OCI-LY7 (cell line): Measurements from ENCODE around the gene FCHO2. TPM values are rescaled to one million over a fixed set of nuclear protein-coding genes. Genes with fewer than 3 reads are reported as not detected.

ENCODE experiments used
- BruUV-seq: library from RNA; stranded (reverse); fragments of 400-500 nt; replicated peaks from 2 replicates; lab custom pipeline; 2021; lab: Mats Ljungman, UMichigan
- CTCF ChIA-PET: fragments of 300-600 bp; sonication (Branson Sonifier 250); formaldehyde crosslinking; loops from one replicate; lab custom pipeline; 2022; ENCODE audit warnings: antibody characterized with exemption; ENCODE audit not compliant: unreplicated experiment; lab: Charles Lee
- POLR2A ChIA-PET: fragments of 300-600 bp; sonication (Branson Sonifier 250); formaldehyde crosslinking; loops from one replicate; lab custom pipeline; 2022; ENCODE audit warnings: antibody characterized with exemption; lab: Charles Lee
- DNase-seq: peaks from one replicate; pipeline ENCODE4 v3.0.0-alpha.2; 2015; ENCODE audit warnings: low spot score
- H2AFZ ChIP-seq: fragments of 200-600 bp; sonication (generic), shearing (Covaris generic); 2 replicates; pipeline ENCODE4 v1.6.1; 2014; ENCODE audit warnings: mild to moderate bottlenecking, antibody characterized with exemption, low read length, moderate library complexity
- H3K27ac ChIP-seq: fragments of 200-600 bp; sonication (generic); 2 replicates; pipeline ENCODE4 v1.5.1; 2014; ENCODE audit warnings: mixed run types, low read depth, mild to moderate bottlenecking, moderate library complexity, low read length, inconsistent platforms; ENCODE audit not compliant: poor library complexity, severe bottlenecking
- H3K36me3 ChIP-seq: fragments of 200-600 bp; sonication (generic); 2 replicates; pipeline ENCODE4 v1.6.1; 2014; ENCODE audit warnings: mild to moderate bottlenecking, antibody characterized with exemption, low read length, moderate library complexity, mixed read lengths; ENCODE audit not compliant: insufficient read depth
- H3K4me1 ChIP-seq: fragments of 200-600 bp; sonication (generic); 2 replicates; pipeline ENCODE4 v1.5.1; 2014; ENCODE audit warnings: mild to moderate bottlenecking, low read length; ENCODE audit not compliant: insufficient read depth, poor library complexity, severe bottlenecking
- H3K4me2 ChIP-seq: fragments of 200-600 bp; sonication (generic); 2 replicates; pipeline ENCODE4 v1.6.1; 2014; ENCODE audit warnings: mild to moderate bottlenecking, low read length
- H3K4me3 ChIP-seq: fragments of 200-600 bp; sonication (generic); 2 replicates; pipeline ENCODE4 v1.5.1; 2014; ENCODE audit warnings: mild to moderate bottlenecking, low read depth, low read length; ENCODE audit not compliant: poor library complexity, severe bottlenecking
- H3K79me2 ChIP-seq: fragments of 200-600 bp; sonication (generic); 2 replicates; pipeline ENCODE4 v1.6.1; 2016; ENCODE audit warnings: low read depth, mild to moderate bottlenecking, low read length, moderate library complexity, mixed read lengths; ENCODE audit not compliant: insufficient read depth
- H3K9me2 ChIP-seq: fragments of 200-600 bp; sonication (generic); 2 replicates; pipeline ENCODE4 v1.6.1; 2016; ENCODE audit warnings: mild to moderate bottlenecking, low read length, mixed read lengths; ENCODE audit not compliant: insufficient read depth
- H3K9me3 ChIP-seq: fragments of 200-600 bp; sonication (generic); 2 replicates; pipeline ENCODE4 v1.6.1; 2014; ENCODE audit warnings: mild to moderate bottlenecking, mixed run types, low read length, mixed read lengths
- H4K20me1 ChIP-seq: fragments of 200-600 bp; sonication (generic); 2 replicates; pipeline ENCODE4 v1.6.1; 2014; ENCODE audit warnings: mild to moderate bottlenecking, antibody characterized with exemption, low read length, moderate library complexity, mixed read lengths; ENCODE audit not compliant: insufficient read depth
- CTCF ChIP-seq: fragments of 200-600 bp; sonication (generic); conservative IDR thresholded peaks from 2 replicates; pipeline ENCODE4 v1.5.1; 2014; ENCODE audit warnings: mild to moderate bottlenecking, antibody characterized with exemption, low read length, moderate library complexity, mixed read lengths
- EZH2phosphoT487 ChIP-seq: fragments of 200-600 bp; sonication (generic); IDR thresholded peaks from 2 replicates; pipeline ENCODE4 v1.6.1; 2018; ENCODE audit warnings: low read depth, borderline replicate concordance, mild to moderate bottlenecking, mixed run types, antibody characterized with exemption, low read length, moderate library complexity, mixed read lengths
- intact Hi-C: fragments of 100-400 bp; cut with micrococcal nuclease; formaldehyde crosslinking; loops from one replicate; pipeline ENCODE4 v1.10.0; 2022; ENCODE audit not compliant: unreplicated experiment
- total RNA-seq, 2 experiments: library from RNA; depleted of rRNA in 1 of 2; stranded (reverse); fragments of >200 nt in 1 of 2; shearing (Covaris generic) in 1 of 2; gene quantifications; 2 replicates each; pipeline ENCODE4 v1.2.3, GENCODE V29; 2014 to 2022

FCHO2 gene
- total RNA-seq, 2 experiments from 2014 or later = 7.2 to 7.8 TPM

DNA sequence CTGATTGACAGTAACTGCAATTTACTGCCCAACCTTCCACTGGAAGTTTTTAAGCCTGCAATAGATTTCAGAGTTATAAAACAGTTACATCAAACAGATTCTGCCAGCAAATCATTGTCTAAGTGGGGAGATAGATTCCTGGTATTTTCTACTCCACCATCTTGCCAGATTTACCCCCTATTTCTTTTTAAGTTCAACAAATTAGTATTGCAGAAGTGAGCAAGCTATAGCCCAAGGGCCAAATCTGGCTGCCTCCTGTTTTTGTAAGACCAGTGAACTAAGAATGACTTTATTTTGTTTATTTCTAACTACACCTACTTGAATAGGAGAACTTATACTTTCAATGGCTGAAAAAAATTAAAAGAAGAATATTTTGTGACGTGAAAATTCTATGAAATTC is 155.7 kb downstream of the FCHO2 start:
- H3K79me2 ChIP-seq = no peaks in the 10 kb centered on the region
- H3K9me3 ChIP-seq = 0 out of 2 replicates have a peak, but pooled peaks cover 5% of the 10 kb centered on the region
- H3K27ac ChIP-seq = no peak overlapping the region
- ChIA-PET POLR2A (interaction anchor here (0.6 to 1.1 kb wide), 4 partner anchors 10 to 606 kb away, joined by 3 to 4 read pairs (median 3); no protein-coding TSS in a partner anchor), CTCF (no interaction called here)
- no peak overlapping the region for H3K4me3 ChIP-seq
- no peaks in the 10 kb centered on the region for H3K9me2 ChIP-seq
- no peak overlapping the region for H2AFZ ChIP-seq
- BruUV-seq = no TSS peak
- no peak for DNase-seq
- no peaks in the 10 kb centered on the region for H3K4me1 ChIP-seq
- intact Hi-C loops = no loop called here
- no peaks in the 10 kb centered on the region for H3K36me3 ChIP-seq
- H3K4me2 ChIP-seq = no peak overlapping the region
- no peaks in the 10 kb centered on the region for H4K20me1 ChIP-seq
- TF ChIP-seq CTCF (no peak), EZH2phosphoT487 (no peak)

- no peak for DNase-seq
- no peak overlapping the region for H2AFZ ChIP-seq
- intact Hi-C loops = no loop called here
- no peak overlapping the region for H3K4me3 ChIP-seq
- H4K20me1 ChIP-seq = no peaks in the 10 kb centered on the region
- H3K9me3 ChIP-seq = 0 out of 2 replicates have a peak, but pooled peaks cover 5% of the 10 kb centered on the region
- H3K4me1 ChIP-seq = no peaks in the 10 kb centered on the region
- no TSS peak for BruUV-seq
- TF ChIP-seq CTCF (no peak), EZH2phosphoT487 (no peak)
- H3K27ac ChIP-seq = no peak overlapping the region
- H3K4me2 ChIP-seq = no peak overlapping the region
- no peaks in the 10 kb centered on the region for H3K9me2 ChIP-seq
- no peaks in the 10 kb centered on the region for H3K79me2 ChIP-seq
- ChIA-PET CTCF (no interaction called here), POLR2A (interaction anchor here (0.6 to 1.3 kb wide), 3 partner anchors 10 to 606 kb away, joined by 3 to 5 read pairs (median 4); no protein-coding TSS in a partner anchor)
- no peaks in the 10 kb centered on the region for H3K36me3 ChIP-seq
Observed at GRCh38 chr5:73112359-73112758, 156.5 kb downstream of the FCHO2 start.

GRCh38 chr5:73114044-73114688 is 158.3 kb downstream of the FCHO2 start:
- ChIA-PET CTCF (no interaction called here), POLR2A (interaction anchor here (0.9 to 1.3 kb wide), 4 partner anchors 8 to 265 kb away, joined by 3 to 5 read pairs (median 4); no protein-coding TSS in a partner anchor)
- no peaks in the 10 kb centered on the region for H3K79me2 ChIP-seq
- no peak overlapping the region for H3K27ac ChIP-seq
- no peak overlapping the region for H2AFZ ChIP-seq
- no TSS peak for BruUV-seq
- no peaks in the 10 kb centered on the region for H4K20me1 ChIP-seq
- H3K9me2 ChIP-seq = no peaks in the 10 kb centered on the region
- H3K4me3 ChIP-seq = no peak overlapping the region
- intact Hi-C loops = no loop called here
- no peaks in the 10 kb centered on the region for H3K4me1 ChIP-seq
- H3K4me2 ChIP-seq = no peak overlapping the region
- no peaks in the 10 kb centered on the region for H3K36me3 ChIP-seq
- no peak for TF ChIP-seq EZH2phosphoT487
- TF ChIP-seq CTCF = no peak
- no peaks in the 10 kb centered on the region for H3K9me3 ChIP-seq
- no peak for DNase-seq
